Stimulated activated CD4-positive, alpha-beta T cell treated with anti-CD3 and anti-CD28 coated beads, Interleukin-12 subunit alpha, Interleukin-12 subunit beta, amount 100 ng/mL, for 4 hours (primary cell): ENCODE data around the gene RBM25.
"Not testable (repeated sequence)": the region's sequence is repeated elsewhere in the genome, so short reads cannot be mapped to it uniquely, and the experiment has no call there.

Source experiments
- DNase-seq: peaks from one replicate; pipeline ENCODE4 v3.0.0-alpha.2; 2020

RBM25 gene

GRCh38 chr14:73058224-73058921 is at the start of gene RBM25:
Gene RBM25 (plus strand): TSS chr14:73058534. CDS start chr14:73071642, 13,108 bp downstream.
- DNase-seq = peak; percentile 90

GRCh38 chr14:73011189-73011588 is 47.1 kb upstream of the RBM25 start:
- DNase-seq = not testable (repeated sequence)

GRCh38 chr14:73014105-73014504 is 44.2 kb upstream of the RBM25 start:
- DNase-seq = no peak

GRCh38 chr14:73015552-73015951 is 42.8 kb upstream of the RBM25 start:
- not testable (repeated sequence) for DNase-seq

- DNase-seq = not testable (repeated sequence)
Observed at GRCh38 chr14:73016011-73016410, 42.3 kb upstream of the RBM25 start.

GRCh38 chr14:73022051-73022450 is 36.3 kb upstream of the RBM25 start:
- no peak for DNase-seq

GRCh38 chr14:73025544-73025943 is 32.8 kb upstream of the RBM25 start:
- DNase-seq = no peak

- no peak for DNase-seq
Observed at GRCh38 chr14:73026243-73026844, 32.0 kb upstream of the RBM25 start.

GRCh38 chr14:73026845-73027542 is 31.3 kb upstream of the RBM25 start, which contains the start of gene ZFYVE1:
Gene ZFYVE1 (minus strand): TSS chr14:73027106. CDS start chr14:73024508, 2,598 bp downstream.
- DNase-seq = peak; percentile 86

GRCh38 chr14:73027546-73027945 is 30.8 kb upstream of the RBM25 start:
- DNase-seq = no peak

- no peak for DNase-seq
Observed at GRCh38 chr14:73027984-73028383, 30.4 kb upstream of the RBM25 start.

- not testable (repeated sequence) for DNase-seq
Observed at GRCh38 chr14:73036706-73037450, 21.5 kb upstream of the RBM25 start.

- no peak for DNase-seq
Observed at GRCh38 chr14:73047808-73048207, 10.5 kb upstream of the RBM25 start.

- DNase-seq = no peak
Observed at GRCh38 chr14:73049428-73049827, 8.9 kb upstream of the RBM25 start.

- DNase-seq = no peak
Observed at GRCh38 chr14:73055251-73055650, 3.1 kb upstream of the RBM25 start.

- no peak for DNase-seq
Observed at GRCh38 chr14:73057944-73058223, 450 bp upstream of the RBM25 start.

- no peak for DNase-seq
Observed at GRCh38 chr14:73058922-73059673, 764 bp downstream of the RBM25 start.

GRCh38 chr14:73069585-73069984 is 11.3 kb downstream of the RBM25 start:
- DNase-seq = no peak

- no peak for DNase-seq
Observed at GRCh38 chr14:73091044-73091443, 32.7 kb downstream of the RBM25 start.

GRCh38 chr14:73097421-73097820 is 39.1 kb downstream of the RBM25 start:
- DNase-seq = no peak

- DNase-seq = no peak
Observed at GRCh38 chr14:73100334-73100733, 42.0 kb downstream of the RBM25 start.

- no peak for DNase-seq
Observed at GRCh38 chr14:73102806-73103497, 44.6 kb downstream of the RBM25 start.
